A172 (cell line): ENCODE results near the gene CACHD1. TPM values are rescaled to one million over a fixed set of nuclear protein-coding genes. Genes with fewer than 3 reads are reported as not detected.
"Not testable (repeated sequence)": the region's sequence is repeated elsewhere in the genome, so short reads cannot be mapped to it uniquely, and the experiment has no call there.

Experiments used
- DNase-seq: peaks from one replicate; pipeline ENCODE4 v3.0.0-alpha.2; 2015; ENCODE audit warnings: low spot score
- total RNA-seq: library from RNA; depleted of rRNA; stranded (reverse); fragments of >200 nt; shearing (Covaris generic); gene quantifications from 2 replicates; pipeline ENCODE4 v1.2.3, GENCODE V29; 2014

CACHD1 gene
- total RNA-seq, 1 experiment from 2014 or later = 4.2 TPM

DNA sequence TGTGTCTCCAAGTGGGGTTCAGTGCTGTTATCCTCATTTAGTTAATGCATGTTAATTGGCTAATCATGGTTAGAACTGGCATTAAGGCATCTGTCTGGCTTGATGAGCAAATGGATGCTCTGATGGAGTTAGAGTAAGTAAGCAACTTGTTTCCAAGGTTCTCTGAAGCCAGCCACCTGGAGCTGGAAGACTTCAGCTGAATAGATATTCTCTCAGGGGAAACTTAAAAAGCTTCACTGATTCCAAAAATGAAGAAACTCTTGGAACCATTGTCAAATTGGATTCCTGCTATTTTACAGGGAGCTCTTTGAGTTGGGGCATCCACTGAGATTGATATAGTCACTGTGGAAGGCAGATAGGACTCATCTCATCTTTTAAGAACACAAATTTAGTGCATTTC lies 118.9 kb downstream of the CACHD1 start:
- no peak for DNase-seq

DNA sequence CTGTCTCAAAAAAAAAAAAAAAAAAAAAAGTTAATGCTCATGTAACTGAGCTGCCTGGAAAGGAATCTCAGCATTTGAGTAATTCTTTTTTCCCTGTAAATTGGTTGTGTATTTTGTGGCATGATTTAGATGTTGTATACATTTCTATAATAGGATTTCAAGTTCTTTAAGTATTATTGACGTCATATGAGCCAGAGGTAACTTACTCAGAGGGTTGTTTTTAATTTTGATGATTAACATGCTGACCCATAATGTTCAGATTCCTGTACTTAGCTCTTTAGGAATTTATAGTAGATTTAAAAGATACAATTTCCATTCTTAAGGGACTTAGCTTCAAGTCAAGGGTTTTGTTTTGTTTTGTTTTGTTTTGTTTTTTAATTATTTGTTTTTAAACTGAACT lies 120.4 kb downstream of the CACHD1 start:
- DNase-seq = no peak

DNA sequence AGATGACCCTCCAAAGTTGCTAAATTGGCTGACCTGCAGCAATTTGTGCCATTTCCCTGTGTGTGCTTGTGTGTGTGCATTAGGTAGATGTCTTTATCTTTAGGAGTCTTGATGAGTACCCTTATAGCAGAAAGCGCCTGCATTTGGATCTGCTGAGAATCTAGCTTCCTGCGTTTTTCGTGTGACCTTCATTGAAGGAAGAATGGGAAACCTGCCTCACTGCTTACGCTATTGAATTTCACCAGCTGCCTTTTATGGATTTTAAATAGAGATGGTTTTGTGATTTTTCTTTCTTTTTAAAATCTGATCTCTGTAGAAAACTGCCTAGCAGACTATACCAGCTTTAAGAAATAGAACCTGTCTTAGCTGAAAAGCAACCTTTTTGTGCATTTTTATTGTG lies 124.5 kb downstream of the CACHD1 start:
- DNase-seq = no peak

DNA sequence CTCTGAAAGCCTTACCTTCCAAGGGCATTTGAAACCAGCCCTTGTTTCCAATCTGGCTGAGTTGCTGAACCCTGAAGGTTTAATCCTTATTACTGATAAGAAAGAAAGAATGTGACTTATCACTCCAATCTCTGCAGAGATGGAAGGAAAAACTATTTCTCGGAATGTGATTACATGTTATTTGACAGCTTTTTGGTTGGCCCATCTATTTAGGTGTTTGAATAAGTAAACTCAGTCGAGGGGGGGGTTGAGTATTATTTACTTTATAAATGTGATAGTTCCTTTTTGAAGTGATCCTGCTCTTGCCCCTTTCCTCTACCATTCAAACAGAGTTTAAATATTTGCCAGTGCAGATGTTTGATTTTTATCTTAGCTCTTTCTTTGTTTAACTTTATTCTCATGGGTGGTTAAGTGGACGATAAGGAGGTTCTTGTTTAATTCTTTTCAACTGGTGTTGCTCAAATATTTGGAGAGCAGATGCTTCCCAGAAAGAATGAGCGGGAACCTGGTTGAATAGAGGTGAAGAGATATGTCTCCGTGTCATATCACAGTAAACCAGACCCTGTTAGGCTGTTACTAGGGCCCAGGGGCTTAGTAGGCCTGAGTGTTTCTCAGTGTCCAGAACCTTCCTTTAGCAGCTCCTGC lies 126.1 kb downstream of the CACHD1 start:
- DNase-seq = no peak

DNA sequence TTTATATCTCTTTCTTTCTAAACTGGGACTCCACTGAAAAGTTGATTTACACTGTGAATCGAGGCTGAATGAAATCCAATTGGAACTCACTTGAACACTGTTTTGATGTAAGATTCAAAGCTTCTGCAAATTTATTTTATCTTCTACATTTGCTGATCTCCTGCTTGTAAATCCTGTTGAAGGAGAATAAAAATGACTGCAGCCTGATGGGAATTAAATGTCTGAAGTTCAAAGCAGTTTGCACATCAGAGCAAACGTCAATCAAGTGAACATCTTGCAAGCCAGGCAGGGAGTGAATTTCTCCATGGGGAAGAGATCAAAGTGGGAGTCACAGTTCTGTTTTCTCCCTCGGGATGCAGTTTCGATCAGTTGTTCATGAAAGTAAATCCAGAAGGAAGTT lies 127.2 kb downstream of the CACHD1 start:
- no peak for DNase-seq

DNA sequence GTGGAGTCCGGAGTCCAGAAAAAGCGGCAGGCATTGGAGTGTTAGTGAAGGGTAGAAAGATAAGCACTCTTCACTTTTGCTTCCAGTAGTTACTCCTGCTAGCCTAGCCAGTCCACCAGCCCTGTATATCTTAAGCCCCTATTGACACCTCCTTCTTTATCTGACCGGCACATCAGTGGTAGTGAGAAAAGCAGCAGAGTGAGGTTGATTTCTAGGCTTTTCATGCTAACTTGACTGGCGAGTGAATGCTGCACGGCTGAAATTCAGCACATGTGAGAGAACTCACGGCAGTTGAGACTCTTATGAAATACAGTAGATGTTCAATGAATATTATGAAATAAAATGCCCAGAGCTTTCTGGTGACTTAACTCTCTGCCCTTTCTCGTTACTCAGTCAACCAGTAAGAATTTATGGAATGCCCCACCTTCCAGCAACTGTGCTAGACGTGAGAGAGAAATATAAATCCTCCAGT lies 128.2 kb downstream of the CACHD1 start:
- DNase-seq = peak; percentile 44

DNA sequence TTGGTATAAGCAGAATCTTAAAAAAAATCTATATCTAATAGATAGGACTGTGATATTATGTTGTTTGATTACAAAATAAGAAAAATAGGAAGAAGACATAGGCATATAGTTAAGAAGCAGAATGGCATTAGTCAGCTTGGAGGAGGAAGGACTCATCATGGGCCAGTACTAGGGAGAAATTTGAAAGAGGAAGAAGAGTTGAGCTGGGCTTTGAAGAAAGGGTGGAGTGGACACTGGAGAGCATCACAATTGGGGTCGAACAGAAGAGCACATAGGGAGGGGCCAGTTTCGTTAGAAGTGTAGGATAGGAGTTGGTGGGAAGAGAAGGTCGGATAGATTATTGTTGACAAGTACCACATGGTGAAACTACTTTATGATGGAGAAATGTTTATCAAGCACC lies 129.3 kb downstream of the CACHD1 start:
- no peak for DNase-seq

DNA sequence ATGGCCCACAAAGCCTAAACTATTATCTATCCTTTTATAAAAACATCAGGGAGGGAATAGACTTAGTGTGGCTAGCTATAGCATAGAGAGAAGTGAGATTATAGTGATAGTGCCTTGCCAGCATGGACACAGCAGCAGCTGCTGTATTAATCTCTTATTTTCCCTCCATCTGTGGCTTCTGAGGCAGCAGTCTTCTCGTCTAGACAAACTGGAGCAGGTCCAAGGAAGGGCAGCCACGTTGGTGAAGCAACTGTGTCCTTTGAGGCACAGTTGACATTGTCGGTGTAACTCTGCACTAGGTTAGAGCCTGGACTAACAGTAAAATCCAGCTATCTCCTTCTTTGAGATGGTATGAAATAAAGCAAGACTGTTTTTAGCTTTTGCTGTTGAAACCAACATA lies 131.3 kb downstream of the CACHD1 start:
- no peak for DNase-seq

DNA sequence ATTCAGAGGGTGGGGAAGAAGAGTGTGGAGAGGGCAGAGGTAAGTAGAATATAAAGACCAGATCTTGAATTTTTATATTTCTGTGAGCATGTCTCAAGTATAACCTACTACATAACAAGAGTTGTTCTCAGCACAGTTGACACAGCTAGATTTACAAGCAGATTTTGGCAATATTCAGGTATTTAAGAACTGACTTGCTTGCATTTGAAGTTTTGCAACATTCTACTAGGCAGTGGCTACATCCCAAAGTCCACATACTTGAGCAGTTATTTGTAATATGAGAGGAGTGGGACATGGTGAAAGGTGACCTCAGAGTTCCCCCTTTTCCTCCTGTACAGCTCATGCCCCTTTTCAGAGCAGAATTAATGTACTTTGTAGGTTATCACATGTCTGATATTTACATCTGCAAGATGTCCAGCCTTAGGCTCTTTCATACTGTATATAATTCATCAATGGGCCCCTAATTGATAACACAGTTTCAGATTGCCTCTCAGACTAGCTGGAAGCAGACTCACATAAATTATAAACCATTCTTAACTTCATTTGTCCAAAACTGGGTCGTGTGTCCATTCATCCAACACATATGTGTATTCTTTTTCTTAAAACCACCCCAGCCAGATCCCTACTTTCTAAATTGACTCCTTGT lies 138.2 kb downstream of the CACHD1 start:
- no peak for DNase-seq

DNA sequence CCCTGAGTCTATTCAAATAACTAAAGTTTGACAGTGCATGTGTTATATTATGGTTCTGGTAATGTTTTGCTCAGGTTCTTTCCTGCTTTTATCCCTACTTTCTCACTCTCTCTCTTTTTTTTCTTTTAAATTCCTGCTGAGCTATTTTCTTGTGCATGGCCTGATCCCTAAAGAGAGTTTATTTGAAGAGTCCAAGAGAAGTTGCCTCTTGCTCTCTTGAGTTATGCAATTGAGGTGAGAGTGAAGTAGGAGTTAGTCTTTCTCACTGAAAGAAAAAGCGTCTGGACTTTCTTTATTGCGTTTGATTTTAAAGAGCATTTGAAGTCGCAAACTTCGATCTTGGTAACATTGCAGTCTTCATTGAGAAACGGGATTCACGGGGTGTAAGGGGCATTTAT lies 138.7 kb downstream of the CACHD1 start:
- no peak for DNase-seq

DNA sequence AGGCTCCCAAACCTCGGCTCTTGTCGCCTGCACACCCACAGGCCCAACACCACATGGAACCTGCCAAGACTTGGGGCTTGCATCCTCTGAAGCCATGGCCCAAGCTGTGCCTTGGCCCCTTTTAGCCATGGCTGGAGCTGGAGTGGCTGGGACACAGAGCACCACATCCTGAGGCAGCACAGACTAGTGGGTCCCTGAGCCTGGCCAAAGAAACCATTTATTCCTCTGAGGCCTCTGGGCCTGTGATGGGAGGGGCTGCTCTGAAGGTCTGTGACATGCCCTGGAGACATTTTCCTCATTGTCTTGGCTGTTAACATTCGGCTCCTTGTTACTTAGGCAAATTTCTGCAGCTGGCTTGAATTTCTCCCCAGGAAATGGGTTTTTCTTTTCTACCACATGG lies 141.0 kb downstream of the CACHD1 start:
- DNase-seq = not testable (repeated sequence)

DNA sequence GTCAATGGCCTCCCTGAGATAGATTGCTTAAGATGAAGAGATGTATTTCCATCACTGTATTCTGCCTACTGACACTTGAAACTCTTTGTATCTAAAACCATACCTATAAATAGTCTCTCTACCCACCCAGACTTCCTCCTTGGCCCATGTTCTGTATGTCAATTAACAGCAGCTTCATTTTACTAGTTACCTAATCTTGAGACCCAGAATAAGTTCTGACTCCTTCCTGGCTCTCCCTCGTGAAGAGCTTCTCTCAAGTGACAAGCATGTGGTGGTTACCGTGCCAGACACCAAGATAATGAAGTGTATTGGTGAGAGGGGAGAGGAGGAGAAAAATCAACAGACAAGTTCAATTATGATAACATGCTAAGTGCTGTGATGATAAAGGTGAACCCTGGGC lies 146.1 kb downstream of the CACHD1 start:
- no peak for DNase-seq

DNA sequence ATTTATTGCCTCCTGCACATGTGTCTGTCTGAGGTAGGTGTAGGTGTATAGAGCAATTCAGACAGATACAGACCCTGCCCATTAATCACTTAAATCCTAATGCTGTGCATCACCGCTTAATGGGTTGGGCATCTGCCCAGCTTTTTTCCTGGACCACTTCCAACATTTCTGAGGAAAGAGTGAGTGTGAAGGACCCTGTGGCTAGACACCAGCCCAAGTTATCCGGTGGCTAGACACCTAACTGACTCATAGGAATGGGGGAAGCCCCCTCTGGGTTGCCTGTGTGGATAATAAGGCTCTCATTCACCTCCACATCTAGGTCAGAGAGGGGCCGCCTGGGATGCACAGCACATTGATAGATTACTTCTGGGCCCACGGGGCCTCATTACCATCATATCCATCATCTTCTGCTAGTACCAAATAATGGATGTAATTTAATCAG lies 153.8 kb downstream of the CACHD1 start:
- DNase-seq = peak; percentile 66

DNA sequence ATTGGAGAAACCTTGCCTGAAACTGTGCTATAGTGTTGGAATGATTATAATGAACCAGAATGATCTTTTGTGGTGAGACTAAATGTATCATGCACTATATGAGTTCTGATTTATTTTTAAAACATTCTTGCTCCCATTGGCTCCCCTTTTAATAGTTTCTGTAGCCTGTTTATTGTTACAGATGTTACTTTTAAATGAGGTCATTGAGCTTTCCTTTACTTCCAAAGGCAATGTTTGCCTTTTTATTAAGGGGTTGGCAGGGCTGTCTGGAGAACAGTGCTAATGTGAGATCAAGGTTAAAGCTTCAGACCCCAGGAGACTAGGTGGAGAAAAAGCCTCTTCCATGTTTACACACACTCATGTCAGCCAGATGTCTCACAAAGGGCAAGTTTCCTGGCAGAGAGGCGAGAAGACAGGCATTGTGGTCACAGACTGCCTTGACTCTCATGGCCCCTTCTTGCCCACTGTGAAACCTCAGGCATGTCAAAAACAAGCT lies 154.3 kb downstream of the CACHD1 start:
- DNase-seq = peak; percentile 30

DNA sequence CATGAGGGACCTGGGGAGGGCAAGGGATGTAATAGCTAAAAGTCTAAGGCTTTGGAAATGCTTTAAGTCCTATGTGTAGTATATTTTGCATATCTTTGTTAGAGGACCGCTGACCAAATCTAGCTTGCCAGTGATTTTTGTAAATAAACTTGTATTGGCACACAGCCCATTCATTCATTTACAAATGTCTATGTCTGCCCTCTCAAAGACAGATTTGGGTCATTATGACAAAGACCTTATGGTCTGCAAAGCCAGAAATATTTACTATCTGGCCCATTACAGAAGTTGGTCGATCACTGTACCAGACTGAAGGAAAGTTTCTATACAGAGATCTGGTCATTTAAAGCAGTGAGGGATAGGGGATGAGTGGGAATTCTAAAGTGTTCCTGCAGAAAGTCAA lies 154.9 kb downstream of the CACHD1 start:
- DNase-seq = no peak

DNA sequence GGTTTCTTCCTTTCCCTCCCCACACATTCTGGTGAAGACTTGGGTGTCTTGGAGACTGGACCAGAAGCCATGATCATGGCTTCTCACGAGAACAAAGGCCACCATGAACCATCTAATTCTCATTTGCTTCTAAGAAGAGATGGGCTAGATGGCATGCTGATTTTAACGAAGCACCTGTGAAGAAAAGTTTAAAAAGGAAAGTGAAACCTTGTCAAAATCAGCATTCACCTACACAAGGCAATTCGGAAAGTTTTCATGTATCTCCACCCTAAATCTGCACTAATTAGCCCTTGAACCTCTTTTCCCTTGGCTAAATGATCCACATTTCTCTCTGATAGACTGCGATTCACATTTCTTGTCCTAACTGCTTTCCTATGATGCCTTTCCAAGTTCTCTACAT lies 160.7 kb downstream of the CACHD1 start:
- no peak for DNase-seq

DNA sequence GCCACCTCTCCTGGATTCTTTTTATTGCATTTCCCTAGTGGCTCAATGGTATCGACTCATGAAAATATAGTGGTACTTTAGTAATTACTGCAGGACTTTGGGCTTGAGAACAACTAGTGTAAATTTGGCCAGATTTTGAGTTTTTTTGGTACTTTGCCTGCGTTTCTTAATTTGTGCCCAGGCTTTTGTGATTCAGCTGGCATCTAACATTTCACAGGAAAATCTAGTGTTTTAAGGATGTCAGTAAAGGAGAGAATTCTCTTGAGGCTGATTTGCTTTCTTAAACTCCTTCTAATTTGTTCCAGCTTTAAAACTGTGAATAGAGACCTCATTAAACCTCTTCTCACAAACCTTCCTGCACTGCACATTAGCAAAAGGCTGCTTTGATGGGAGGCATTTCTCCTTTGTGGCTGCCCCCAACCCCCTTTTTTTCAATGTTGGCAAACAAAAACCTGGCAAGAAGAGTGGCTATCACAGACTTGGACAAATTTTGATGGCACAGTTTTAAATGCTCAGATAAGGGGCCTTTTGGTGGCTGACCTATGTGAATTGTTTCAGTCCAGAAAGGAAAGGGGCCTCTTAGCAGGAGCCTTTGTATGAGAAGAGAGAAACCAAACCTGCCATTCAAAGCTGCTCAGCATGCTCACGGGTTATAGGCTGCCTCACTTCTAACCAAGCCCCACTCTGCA lies 161.6 kb downstream of the CACHD1 start:
- DNase-seq = no peak

DNA sequence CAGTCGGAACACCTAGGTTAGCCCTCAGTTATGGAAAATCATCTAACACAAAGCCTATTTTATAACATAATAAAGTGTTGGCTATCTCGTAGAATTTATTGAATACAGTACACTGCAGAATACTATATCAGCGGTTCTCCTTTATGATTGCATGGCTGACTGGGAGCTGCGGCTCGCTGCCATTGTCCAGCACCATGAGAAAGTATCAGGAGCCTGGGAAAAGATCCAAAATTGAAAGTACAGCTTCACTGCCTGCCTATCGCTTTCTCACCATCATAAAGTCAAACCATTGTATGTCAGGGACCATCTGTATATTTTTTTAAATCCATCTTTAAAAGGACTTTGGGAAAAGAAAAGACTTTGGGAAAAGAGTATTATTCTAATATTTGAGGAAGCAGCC lies 163.0 kb downstream of the CACHD1 start:
- no peak for DNase-seq

DNA sequence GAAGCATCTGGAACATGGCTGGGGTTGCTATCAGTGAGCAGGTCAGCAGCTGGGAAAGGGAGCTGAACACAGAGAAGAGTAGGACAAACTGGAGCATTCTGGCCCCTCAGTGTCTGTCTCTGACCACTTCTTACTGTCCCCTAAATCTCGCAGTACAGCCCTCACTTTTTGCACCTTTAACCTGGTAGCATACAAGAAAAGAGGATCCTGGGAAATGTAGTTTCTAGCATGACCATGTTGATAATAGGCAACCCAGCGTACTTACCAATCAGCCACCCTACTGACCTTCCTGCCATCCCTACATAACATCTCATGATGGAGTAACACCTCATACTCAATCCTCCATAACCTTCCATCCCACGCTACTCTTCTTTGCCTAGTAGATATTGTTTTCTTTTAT lies 175.8 kb downstream of the CACHD1 start:
- no peak for DNase-seq

DNA sequence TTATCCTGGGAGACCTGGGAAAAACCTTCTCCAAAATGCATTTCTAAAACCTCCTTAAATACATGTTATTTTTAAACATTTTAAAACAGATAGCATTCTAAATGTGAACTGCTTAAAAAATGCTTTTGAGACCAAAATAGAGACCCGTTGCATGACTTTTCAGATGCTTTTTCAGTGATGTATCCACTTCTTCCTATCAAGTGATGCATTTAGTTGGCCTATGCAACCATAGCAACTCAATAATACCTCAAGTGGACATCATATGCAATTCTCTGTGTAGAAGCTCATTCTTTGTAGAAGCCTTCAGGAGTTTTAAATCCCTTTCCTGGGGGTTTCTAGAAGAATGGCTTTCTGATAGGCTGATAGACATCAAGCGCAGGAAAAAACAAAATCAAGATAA lies 180.5 kb downstream of the CACHD1 start:
- no peak for DNase-seq

DNA sequence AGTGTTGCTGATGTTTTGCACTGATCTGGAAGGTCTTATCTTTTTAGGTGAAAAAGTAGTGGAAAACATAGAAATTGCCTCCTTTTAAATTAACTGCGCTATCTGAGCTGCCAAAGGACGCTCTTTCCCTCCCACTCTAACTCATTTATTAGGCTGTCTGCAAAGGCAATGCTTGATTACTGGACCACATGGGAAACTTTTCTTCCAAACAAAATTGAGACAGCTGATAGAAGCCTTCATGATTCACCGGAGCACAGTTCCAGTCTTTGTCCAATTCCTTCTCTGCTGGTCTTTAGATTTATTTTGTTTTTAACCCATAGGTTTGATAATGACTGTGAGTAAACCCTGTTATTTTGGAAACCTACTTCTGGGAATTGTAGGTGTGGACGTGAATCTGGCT lies 181.9 kb downstream of the CACHD1 start:
- no peak for DNase-seq

DNA sequence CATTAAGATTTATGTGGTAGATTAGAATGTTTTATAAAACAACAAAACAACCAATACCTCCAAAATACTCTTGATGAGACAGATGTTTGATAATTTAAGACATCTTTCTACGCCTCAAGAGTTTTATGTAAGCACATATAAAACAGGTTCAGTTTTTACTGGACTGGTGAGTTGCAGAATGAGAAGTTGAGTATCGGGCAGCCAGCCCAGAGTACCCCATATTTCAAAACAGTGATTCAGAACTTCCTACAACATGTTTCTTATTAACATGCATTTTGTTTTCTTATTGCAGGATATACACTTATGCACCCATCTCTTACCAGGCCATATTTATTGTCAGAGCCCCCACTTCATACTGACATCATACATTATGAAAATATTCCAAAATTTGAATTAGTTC lies 183.5 kb downstream of the CACHD1 start:
- DNase-seq = no peak
